Epidermal melanocyte (primary cell): ENCODE data around the gene PAWR.
"Not testable (repeated sequence)": the region's sequence is repeated elsewhere in the genome, so short reads cannot be mapped to it uniquely, and the experiment has no call there.

Experiments
- DNase-seq: peaks from one replicate; pipeline ENCODE4 v3.0.0; 2011; ENCODE audit warnings: low spot score; ENCODE audit not compliant: insufficient read length

Gene PAWR

DNA sequence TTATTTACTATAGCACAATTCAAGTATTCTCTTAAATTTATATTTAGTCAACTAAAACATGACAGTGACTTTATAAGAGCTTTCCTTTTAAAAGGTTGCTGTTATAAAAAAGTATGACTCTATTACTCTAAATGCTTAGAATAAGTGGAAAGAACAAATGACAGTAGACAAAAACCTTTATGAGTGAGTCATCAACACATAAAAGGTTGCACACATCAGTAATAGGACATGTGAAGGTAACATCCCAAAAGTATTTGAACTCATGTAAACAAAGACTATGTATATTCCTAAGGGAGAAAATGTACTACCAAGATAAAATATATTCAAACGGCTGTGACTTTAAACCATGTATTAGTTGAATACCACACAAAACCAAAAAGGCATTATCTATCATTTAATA, 98.8 kb downstream of the PAWR start:
- DNase-seq, result no peak

DNA sequence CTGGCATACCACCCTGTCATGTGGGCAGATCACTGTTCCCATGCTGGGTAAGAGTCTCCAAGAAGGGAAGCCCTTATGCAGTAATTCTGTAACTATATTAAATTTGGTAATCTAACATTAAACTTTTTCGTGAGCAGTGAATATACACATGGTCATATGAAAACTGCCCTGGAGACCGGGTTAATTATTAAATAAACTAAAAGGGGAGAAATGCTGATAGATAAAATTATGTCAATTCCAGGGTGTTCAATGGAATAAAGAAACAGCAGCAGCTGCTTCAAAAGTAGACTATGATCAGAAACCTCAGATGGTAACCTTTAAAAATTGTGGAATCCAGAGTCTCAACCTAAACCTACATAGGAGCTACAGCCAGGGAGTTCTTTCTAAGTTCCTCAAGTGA, 100.0 kb downstream of the PAWR start:
- DNase-seq, result no peak

DNA sequence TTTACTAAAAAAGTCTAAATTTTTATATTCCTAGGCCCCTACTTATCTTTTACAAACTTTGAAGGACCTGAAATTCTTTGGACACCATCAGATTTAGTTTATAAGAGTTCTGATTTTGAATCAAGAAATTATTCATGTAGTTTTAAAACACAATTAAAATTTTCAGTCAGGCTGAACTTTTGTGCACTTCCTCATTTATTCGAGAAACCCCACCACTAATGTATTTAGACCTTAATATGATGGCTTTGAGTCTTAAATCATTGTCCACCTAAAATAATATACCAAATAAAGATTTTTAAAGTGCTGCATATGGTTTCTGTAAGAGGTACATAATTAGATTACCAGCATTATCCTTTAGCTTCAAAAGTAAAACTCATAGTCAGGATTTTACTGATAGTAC, 103.4 kb downstream of the PAWR start:
- DNase-seq, result no peak

DNA sequence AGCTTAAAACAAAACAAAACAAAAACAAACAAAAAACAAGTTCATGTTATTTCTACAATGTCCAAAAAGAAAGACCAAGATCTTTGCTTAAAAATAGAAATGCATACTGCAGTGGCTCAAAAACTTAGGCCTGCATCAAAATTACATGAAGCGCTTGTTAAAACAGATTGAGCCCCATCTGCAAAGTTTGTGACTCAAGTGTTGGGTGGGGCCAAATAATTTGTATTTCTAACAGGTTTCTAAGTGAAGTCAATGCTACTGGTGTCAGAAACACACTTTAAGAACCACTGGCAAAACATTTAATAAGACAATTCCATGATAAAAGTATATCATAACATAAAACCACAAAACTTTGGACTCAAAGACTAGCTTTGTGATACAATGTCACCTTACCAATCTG, 105.6 kb downstream of the PAWR start:
- no peak for DNase-seq

GRCh38 chr12:79573820-79574219, 116.9 kb downstream of the PAWR start:
- no peak for DNase-seq

DNA sequence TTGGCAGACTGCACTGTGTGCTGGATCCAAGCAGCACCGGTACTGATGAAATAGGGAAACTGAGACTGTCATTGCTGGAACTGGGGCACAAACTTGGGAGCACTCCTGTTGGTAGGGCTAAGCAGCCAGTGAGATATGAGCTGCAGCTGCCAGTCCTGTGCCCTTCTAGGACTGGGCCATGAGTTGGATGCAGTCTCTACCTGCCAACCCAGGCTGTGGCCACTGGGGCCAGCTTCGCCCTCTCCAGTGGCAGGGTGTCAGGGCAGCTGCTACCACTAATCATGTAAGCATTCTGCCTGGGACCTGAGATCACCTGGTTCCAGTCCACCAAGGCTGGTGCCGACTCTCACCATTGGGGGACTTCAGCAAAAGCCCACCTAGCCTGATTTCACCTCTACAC, 121.1 kb downstream of the PAWR start:
- DNase-seq, result no peak

DNA sequence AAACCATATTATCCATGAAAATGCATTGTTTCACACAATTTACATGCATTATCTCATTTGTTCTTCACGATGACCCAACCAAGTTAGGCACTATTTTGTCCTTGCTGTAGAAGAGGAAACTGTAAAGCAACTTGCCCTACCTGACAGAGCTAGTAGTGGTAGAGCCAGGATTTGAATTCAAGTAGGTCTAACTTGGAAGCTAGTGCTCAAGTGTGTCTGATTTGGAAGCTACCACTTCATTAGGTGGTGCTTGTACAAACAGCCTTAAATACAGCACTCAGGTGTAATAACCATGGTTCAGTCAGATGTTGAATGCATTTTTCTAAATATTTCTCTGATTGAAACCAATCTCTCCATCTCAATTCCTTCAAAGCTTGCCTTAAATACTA, 123.6 kb downstream of the PAWR start:
- no peak for DNase-seq

GRCh38 chr12:79566452-79567174, 124.2 kb downstream of the PAWR start:
- peak; percentile 29 for DNase-seq

DNA sequence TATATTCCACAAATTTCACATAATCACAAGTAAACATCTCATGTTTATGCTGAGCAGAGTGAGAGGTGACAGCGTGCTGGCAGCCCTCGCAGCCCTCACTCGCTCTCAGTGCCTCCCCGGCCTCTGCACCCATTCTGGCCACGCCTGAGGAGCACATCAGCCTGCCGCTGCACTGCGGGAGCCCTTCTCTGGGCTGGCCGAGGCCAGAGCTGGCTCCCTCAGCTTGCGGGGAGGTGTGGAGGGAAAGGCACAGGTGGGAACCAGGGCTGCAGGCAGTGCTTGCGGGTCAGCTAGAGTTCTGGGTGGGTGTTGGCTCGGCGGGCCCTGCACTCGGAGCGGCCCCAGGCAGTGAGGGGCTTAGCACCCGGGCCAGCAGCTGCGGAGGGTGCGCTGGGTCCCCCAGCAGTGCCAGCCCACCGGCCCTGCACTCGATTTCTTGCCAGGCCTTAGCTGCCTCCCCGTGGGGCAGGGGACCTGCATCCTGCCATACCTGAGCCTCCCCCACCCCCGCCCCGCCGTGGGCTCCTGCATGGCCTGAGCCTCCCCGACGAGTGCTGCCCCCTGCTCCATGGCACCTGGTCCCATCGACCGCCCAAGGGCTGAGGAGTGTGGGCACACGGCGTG, 125.9 kb downstream of the PAWR start:
- not testable (repeated sequence) for DNase-seq

DNA sequence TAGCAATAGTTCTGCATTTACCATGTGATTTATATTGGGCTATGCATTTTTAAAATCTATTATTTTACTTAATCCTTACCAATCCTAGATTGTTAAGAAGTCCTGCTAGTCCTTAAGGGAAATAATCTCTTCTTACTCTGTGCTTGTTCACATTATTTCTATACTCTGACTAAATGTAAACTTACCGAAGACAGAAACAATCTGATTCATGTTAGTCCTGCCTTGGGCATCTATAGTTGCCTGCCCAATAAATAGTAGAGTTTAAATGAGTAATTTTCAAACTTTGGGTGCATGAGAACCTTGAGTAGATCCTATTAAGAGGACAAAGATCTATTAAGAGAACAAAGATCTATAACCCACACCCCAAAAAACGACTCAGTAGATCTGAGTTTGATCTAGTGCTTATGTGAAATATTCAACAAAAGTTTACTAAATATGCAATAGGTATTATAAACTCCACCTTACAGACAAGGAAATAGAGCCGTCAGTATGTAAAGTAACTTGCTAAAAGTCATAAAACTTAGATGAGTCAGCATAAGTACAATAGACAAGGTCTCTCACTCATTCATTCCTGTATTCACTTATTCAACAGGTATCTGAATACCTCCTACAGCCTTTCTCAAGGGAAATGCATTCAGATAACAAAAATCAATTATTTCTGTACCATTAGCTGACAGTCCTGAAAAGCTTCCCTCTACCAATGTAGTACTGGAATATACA, 127.6 kb downstream of the PAWR start:
- DNase-seq, result no peak

- no peak for DNase-seq
These were observed 129.2 kb downstream of the PAWR start for GRCh38 chr12:79561401-79562132.

DNA sequence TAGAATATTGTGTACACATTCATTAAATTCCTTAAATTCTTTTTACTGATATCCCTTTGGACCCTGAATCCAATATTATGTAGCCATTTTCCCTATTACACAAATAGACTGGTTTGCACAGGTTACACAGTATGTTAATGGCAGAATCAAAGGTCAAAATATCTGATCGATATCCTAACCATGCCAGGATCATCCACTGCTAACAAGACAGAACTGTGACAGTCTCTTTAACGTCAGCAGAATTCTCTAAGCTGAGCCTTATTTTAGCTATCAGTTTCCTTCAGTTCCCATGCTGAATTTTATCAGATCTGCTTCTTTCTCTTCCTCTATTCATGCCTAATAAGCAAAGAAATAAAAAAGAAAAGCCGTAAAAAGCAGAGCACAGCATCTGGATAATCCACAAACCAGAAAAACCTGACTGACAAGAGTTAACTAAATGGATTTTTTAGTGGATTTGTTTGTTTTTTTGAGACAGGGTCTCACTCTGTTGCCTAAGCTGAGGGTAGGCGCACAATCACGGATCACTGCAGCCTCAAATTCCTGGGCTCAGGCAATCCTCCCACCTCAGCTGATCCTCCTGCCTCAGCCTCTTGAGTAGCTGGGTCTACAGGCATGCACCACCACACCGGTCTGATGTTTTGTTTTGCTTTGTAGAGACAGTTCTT, 130.4 kb downstream of the PAWR start:
- DNase-seq, result no peak

DNA sequence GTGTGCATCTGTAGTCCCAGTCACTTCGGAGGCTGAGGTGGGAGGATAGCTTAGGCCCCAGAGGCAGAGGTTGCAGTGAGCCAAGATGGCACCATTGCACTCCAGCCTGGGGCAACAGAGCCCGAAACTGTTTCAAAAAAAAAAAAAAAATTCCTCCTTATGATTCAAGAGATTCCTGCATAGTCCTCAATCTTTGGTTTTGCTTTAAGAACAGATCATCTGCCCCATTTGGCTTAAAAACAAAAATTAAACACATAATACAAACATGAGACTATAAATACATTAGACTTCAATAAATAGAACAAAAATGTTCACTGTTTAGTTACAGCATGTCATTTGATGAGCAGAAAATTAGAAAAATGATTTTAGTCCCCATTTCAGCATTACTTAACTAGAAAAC, 131.2 kb downstream of the PAWR start:
- DNase-seq, result no peak

- no peak for DNase-seq
These were observed 131.8 kb downstream of the PAWR start for GRCh38 chr12:79558924-79559469.

GRCh38 chr12:79557690-79558315, 133.0 kb downstream of the PAWR start:
- no peak for DNase-seq

DNA sequence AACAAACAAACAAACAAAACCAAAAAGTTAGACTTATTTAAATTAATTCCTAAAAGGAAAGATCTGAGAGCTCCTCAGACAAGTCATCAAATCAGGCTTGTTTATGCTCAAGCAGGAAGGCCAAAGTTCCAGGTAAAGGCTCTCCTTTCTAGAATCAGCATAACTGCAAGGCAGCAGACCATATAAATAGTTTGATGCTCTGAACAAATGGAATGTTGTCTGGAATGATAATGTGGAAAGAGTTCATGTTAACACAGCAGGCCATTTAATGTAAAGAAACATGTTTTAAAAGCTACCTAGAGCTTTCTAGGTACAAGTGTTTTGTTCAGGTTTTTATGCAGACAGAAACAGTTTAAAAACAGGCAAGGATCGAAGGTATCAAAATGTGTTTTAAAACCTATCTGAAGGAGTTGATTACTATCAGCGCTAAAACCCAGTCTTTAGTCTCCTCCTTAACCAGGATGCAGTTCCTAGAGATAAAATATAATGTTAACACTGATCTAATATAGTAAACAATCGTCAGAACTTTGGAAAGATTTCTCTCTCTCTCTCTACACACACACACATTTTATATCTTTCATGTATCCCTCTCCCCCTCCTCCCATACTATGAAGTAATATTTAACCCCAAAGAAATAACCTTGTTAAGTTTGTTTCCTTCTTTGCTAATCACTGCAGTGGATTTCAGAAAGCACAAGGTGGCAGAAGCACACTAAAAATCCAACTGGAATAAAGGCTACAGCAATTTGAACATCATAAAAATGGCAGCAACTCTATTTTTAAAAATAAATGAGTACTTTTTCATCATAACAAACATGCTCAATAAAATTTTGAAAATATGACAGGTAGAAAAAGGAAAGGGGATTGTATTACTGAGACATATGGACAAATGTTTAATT, 135.5 kb downstream of the PAWR start:
- DNase-seq, result peak; percentile 37

- no peak for DNase-seq
These were observed 136.7 kb downstream of the PAWR start for GRCh38 chr12:79553863-79554574.

GRCh38 chr12:79552192-79552591, 138.6 kb downstream of the PAWR start:
- DNase-seq, result no peak
